Fibroblast of lung (primary cell): ENCODE results near the gene MIXL1.

Source experiments
- CTCF ChIP-seq, 2 donors: IDR thresholded peaks in 1 of 2; conservative IDR thresholded peaks in 1 of 2; 1 replicate in 1 of 2; 2 replicates in 1 of 2; pipeline ENCODE4 v1.5.1; 2011 to 2012; ENCODE audit warnings: low read length in 2 of 2, control low read depth in 1 of 2, inconsistent platforms in 1 of 2, low read depth in 1 of 2, mild to moderate bottlenecking in 1 of 2
- EZH2 ChIP-seq: IDR thresholded peaks from 2 replicates; pipeline ENCODE4 v1.5.1; 2012; ENCODE audit warnings: low read length, control low read depth, mild to moderate bottlenecking; ENCODE audit errors: missing control alignments

GRCh38 chr1:226212545-226212944, 10.9 kb upstream of the MIXL1 start:
- TF ChIP-seq CTCF (conservative IDR thresholded peaks at IDR 0.05 in 1 of 2, IDR thresholded peaks at IDR 0.05 in 1 of 2; ENCODE audit: low read depth in 1 of 2, low read length in 2 of 2) (no peak), EZH2 (no peak)
